NCI-H526 (cell line): ENCODE measurements around the gene THSD7B.
"Not testable (repeated sequence)": the region's sequence is repeated elsewhere in the genome, so short reads cannot be mapped to it uniquely, and the experiment has no call there.

Experiments used
- DNase-seq, 2 experiments: peaks; one replicate each; lab custom pipeline; 2025; lab: John Stamatoyannopoulos, UW

THSD7B gene

DNA sequence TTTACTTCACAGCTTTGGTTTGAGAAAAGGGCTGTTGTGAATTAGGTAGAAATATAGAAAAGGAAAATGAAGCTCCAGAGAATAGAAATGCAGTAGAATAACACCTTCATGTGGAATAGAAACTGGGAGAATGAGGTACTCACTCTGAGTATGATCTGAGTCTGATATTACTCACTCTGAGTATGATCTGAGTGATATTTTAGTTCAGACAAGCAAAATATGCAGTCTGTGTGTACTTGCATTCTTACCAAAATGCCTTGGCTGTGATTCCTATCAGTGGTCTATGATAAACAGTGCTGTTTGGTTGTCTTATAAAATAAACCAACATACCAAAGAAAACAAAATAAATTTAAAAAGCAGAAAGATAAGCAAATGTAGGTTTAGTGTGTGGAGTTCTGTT, 487.6 kb downstream of the THSD7B start:
- no peak for DNase-seq

GRCh38 chr2:137254052-137254451, 488.7 kb downstream of the THSD7B start:
- no peak for DNase-seq

DNA sequence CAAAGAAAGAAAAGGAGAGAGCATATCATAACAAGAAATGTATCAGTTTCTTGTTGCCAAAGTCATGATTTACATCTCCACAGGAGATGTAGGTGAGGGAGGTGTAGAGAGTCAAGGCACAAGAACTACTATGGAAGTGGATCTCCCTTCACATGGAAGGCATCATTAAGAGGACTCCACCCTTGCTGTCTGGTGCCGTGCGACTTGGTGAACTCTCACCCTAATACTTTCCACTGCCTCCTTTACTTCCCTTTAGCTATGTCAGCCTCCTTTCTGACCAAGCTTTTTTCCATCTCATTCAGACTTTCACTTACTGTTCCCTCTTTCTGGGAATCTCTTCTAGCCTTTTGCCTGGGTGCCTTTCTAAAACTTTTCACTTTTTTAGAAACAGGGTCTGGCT, 490.0 kb downstream of the THSD7B start:
- DNase-seq = no peak

DNA sequence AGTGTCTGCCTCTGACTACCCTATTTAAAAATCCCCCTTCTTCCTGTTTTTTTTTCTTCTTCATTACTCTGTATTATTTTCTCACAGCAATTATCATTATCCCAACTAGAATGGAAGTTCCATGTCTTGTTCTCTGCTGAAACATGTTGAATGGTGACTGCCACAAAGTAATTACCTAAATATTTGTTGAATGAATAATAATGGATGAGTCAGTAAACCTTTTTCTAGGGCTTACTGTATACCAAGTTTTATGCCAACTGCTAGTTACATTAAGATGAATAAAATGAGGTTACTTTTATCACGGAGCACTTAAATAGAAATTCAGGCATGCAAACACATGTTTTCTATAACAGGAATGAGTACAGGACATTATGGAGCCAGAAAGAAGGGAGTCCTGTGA, 490.6 kb downstream of the THSD7B start:
- no peak for DNase-seq

DNA sequence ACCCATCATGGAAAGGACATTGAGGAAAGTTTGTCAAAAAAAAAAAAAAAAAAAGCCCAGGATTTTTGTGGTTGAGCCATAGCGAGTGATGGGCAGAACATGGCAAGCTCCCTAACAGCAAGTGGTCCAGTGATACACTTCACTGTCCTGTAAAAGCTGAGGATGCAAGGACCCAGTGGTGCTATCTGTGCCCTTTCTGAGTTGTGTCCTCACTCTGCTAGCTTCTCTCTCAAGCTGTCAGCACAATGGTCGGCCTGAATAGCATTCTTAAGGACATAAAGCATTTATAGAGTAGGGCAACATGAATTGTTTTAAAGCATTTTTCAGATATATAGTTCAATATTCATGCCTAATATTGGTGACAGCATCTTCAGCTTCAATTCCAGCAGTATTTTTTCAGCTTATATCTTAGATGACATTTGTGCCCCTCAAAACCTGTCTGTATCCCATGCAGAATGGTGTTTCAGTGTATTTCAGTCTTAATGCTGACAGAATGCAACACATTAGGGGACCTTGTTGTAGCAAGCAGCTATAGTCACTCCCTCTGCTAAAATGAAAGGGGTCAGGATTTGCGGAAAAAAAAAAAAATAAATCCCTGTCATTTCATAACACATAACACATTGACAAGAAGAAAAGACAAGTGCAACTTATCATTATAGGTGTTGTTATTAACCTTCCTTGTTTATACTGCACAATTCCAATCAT, 496.7 kb downstream of the THSD7B start:
- DNase-seq = no peak

DNA sequence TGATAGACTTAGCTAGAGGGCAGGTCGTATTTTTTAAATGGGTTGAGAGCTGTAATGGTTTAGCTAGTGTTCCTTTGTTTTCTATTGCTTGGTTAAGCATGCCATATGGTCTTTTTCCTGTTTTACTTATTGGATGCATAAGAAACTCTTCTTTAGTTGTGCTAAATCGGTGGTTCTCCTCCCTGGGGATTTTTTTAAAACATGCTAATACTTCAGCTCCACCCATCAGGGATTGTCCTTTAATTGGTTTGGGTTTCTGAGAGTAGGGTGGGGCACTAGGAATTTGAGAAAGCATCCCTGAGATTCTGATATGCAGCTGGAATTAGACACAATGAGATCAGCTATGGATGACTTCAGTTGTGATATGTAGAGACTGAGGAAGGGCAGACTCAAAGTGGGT, 497.2 kb downstream of the THSD7B start:
- DNase-seq = no peak

GRCh38 chr2:137287913-137288639, 522.7 kb downstream of the THSD7B start:
- no peak for DNase-seq

- no peak for DNase-seq
Observed at GRCh38 chr2:137291836-137292570, 526.7 kb downstream of the THSD7B start.

DNA sequence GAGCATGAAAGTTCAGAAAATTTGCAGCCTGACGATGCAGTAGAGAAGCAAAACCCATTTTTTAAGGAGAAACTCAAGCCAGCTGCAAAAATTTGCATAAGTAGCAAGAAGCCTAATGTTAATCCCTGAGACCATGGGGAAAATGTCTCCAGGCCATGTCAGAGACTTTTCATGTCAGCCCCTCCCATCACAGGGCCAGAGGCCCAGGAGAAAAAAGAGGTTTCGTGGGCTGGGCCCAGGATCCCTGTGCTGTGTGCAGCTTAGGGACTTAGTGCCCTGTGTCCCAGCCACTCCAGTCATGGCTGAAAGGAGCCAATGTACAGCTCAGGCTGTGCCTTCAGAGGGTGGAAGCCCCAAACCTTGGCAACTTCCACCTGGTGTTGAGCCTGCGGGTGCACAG, 533.0 kb downstream of the THSD7B start:
- DNase-seq = no peak

- no peak for DNase-seq
Observed at GRCh38 chr2:137300987-137301386, 535.6 kb downstream of the THSD7B start.

DNA sequence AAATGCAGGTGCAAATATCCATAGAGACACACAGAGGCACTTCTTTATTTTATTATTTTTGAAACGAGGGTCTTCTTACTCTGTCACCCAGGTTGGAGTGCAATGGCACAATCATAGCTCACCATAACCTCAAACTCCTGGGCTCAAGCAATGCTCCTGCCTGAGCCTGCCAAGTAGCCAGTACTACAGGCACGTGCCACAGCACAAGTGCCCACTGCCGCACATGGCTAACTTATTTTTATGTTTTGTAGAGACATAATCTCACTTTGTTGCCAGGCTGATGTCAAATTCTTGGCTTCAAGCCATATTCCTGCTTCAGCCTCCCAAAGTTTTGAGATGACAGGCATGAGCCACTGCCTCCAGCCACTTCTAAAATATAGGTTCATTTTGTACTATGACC, 537.6 kb downstream of the THSD7B start:
- DNase-seq = no peak

- DNase-seq = no peak
Observed at GRCh38 chr2:137316075-137316474, 550.7 kb downstream of the THSD7B start.

DNA sequence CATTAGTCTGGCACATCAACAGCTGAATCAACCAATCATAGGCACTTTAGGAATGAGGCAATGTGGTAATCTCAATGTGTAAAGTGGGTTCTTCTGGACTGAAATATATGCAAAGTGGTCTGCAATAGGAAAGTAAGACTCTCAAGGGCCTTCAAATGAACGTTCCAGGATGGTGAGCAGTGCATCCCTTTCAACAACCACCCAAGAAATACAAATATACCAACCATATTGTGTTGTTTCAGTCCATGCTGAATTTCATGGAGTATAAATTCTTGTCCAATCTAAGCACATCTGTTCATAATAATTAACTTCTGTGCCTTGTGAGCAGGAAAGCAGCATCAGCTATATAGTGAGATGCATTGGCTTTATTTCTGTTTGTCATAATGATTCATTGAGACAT, 556.2 kb downstream of the THSD7B start:
- DNase-seq = no peak

DNA sequence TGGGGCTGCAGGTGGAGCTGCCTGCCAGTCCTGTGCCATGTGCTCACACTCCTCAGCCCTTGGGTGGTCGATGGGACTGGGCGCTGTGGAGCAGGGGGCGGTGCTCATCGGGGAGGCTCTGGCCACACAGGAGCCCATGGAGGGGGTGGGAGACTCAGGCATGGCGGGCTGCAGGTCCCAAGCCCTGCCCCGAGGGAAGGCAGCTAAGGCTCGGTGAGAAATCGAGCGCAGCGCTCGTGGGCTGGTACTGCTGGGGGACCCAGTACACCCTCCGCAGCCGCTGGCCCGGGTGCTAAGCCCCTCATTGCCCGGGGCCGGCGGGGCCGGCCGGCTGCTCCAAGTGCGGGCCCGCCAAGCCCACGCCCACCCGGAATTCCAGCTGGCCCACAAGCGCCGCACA, 566.2 kb downstream of the THSD7B start:
- not testable (repeated sequence) for DNase-seq

DNA sequence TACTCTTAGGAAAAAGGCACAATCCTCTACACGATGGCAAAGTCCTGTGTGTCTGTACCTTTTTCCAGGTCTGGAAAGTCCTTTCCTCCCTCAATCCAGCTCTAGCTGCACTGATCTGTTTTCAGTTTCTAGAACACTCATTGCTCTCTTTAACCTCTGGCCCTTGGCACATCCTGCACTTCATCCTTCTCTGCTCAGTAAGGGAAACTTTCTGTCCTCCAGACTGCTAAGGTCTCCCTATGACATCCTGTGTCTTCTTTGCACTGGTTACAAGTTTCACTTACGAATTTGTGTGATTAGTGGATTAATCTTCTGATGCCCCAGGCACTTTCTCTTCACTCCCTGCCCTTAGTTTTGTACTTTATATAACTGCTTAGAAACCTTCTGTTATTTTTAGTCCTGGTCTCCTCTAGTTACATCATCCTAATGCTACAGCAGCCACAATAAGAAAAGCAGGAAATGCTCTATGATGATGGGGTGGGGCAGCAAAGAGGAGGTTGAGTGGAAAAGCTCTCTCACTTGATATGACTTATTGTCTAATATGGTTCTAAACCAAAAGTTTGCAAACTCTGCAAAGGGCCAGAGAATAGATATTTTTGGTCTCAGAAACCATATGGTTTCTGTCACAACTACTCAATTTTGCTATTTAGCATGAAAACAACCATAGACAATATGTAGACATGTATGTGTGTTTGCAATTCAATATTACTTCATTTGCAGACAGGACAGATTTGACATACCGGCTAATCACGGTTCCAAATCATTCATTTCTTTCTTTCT, 568.2 kb downstream of the THSD7B start:
- no peak for DNase-seq

- no peak for DNase-seq
Observed at GRCh38 chr2:137336067-137336466, 570.7 kb downstream of the THSD7B start.

GRCh38 chr2:137339051-137339450, 573.7 kb downstream of the THSD7B start:
- peak; percentile 35 to 58 for DNase-seq

- DNase-seq = no peak
Observed at GRCh38 chr2:137345994-137346393, 580.6 kb downstream of the THSD7B start.

DNA sequence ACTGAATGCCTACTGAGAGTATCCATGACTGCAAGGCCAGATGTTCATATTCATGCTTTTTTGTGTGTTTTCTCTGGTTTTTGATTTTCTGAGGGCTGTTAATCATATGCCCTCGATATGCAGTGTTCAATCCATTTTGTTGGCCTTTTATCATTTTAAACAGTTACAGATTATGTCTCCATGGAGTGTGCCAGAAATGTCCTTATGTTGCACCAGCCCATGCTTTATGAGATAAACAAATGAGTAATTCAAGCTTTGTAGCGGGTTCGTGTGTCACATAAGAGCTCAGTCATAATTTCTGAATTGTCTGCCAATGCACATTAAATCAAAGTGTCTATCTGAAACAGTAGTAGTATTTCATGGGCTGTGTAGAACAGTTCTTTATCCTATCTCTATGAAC, 583.0 kb downstream of the THSD7B start:
- DNase-seq = peak in 1 of 2 experiments; percentile 2

- no peak for DNase-seq
Observed at GRCh38 chr2:137357634-137358033, 592.3 kb downstream of the THSD7B start.

DNA sequence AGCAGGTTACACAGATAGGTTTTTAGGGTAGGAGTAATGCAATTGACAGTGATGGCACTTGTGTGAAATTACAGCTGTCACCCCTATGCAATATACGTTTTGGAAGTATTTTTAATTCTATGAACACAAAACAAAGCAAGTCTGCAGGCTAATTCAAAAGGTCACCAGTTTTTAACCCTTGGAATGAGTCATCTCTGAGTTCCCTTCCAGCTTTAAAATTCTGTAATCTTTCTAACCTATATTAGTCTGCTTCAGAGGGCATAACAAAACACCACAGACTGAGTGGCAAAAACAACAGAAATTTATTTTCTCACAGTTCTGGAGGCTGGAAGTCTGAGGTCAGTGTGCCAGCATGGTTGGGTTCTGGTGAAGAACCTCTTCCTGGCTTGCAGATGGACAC, 602.0 kb downstream of the THSD7B start:
- no peak for DNase-seq

GRCh38 chr2:137369106-137369505, 603.8 kb downstream of the THSD7B start:
- no peak for DNase-seq
